DOHH2 (cell line): ENCODE data around the gene VPS9D1.

Experiments
- H3F3A ChIP-seq: fragments of 200-600 bp; sonication (generic), shearing (Covaris generic); 2 replicates; pipeline ENCODE4 v1.6.0; 2016; ENCODE audit warnings: antibody characterized with exemption, mild to moderate bottlenecking; ENCODE audit not compliant: control insufficient read depth, insufficient read depth
- H3K27ac ChIP-seq: fragments of 200-600 bp; sonication (generic); 2 replicates; pipeline ENCODE4 v1.5.1; 2014; ENCODE audit warnings: low read depth, mild to moderate bottlenecking, low read length, moderate library complexity
- H3K27me3 ChIP-seq: fragments of 200-600 bp; sonication (generic); 2 replicates; pipeline ENCODE4 v1.6.1; 2014; ENCODE audit warnings: mild to moderate bottlenecking, low read length, mixed read lengths; ENCODE audit not compliant: control insufficient read depth
- H3K36me3 ChIP-seq: fragments of 200-600 bp; sonication (generic); 2 replicates; pipeline ENCODE4 v1.6.1; 2014; ENCODE audit warnings: mild to moderate bottlenecking, low read length, moderate library complexity, mixed read lengths; ENCODE audit not compliant: control insufficient read depth
- H3K4me1 ChIP-seq: fragments of 200-600 bp; sonication (generic); 2 replicates; pipeline ENCODE4 v1.6.1; 2014; ENCODE audit warnings: mild to moderate bottlenecking, low read length, mixed read lengths; ENCODE audit not compliant: control insufficient read depth
- H3K4me2 ChIP-seq: fragments of 200-600 bp; sonication (generic); 2 replicates; pipeline ENCODE4 v1.6.0; 2014; ENCODE audit warnings: mild to moderate bottlenecking, low read length, moderate library complexity
- H3K4me3 ChIP-seq: fragments of 200-600 bp; sonication (generic); 2 replicates; pipeline ENCODE4 v1.5.1; 2014; ENCODE audit warnings: mild to moderate bottlenecking, low read length, mixed read lengths
- H3K79me2 ChIP-seq: fragments of 200-600 bp; sonication (generic); 2 replicates; pipeline ENCODE4 v1.6.1; 2014; ENCODE audit warnings: mild to moderate bottlenecking, low read length, mixed read lengths; ENCODE audit not compliant: control insufficient read depth
- H3K9me2 ChIP-seq: fragments of 200-600 bp; sonication (generic); replicated peaks from 2 replicates; pipeline ENCODE4 v1.6.1; 2014; ENCODE audit warnings: mild to moderate bottlenecking, low read length, mixed read lengths; ENCODE audit not compliant: control insufficient read depth
- H3K9me3 ChIP-seq: fragments of 200-600 bp; sonication (generic); 2 replicates; pipeline ENCODE4 v1.6.1; 2014; ENCODE audit warnings: antibody characterized with exemption, low read length, mixed read lengths; ENCODE audit not compliant: control insufficient read depth, insufficient read depth
- H4K20me1 ChIP-seq: fragments of 200-600 bp; sonication (generic); 2 replicates; pipeline ENCODE4 v1.6.0; 2014; ENCODE audit warnings: low read depth, mild to moderate bottlenecking, antibody characterized with exemption, low read length, moderate library complexity; ENCODE audit not compliant: control insufficient read depth, insufficient read depth
- EZH2phosphoT487 ChIP-seq: fragments of 200-600 bp; sonication (generic); IDR thresholded peaks from 2 replicates; pipeline ENCODE4 v1.6.1; 2017; ENCODE audit warnings: borderline replicate concordance, mild to moderate bottlenecking, antibody characterized with exemption, low read length, moderate library complexity, mixed read lengths
- TF ChIP-seq, protein P1 (sequence below): fragments of 200-600 bp; sonication (generic); IDR thresholded peaks from one replicate; pipeline ENCODE4 v1.5.1; 2014; ENCODE audit warnings: antibody characterized with exemption, mild to moderate bottlenecking, low read depth, low read length; ENCODE audit not compliant: poor library complexity, severe bottlenecking

Gene VPS9D1

DNA sequence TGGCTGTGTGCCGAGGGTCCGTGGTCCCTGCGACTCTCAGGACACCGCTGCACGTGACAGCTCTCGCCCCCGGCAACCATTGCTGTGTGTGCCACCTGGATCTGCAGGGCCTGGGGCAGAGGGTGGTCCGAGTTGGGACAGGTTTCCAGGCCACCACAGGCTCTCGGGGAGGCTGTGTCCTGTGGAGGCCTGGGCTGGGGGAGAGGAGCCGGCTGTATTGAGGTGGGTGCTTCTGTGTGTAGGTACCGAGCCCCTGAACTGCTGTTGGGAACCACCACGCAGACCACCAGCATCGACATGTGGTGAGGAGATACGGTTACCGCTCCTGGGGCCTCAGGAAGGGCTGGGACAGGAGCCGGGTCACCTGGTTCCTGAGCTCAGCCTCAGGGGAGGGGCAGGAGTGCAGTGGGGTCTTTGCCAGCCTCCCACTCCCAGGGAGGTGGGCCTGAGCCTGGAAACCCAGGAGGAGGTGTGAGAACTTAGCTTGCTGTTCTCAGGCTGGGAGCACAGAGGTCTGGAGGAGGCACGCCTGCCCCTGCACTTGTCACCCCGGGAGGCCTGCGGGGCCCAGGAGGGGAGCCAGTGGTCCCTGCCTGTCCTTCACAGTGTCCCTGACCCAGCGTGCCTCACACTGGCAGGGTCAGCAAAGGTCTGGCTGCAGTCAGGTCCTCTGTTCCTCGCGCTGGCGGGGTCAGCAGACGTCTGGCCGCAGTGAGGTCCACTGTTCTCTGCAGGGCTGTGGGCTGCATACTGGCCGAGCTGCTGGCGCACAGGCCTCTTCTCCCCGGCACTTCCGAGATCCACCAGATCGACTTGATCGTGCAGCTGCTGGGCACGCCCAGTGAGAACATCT lies 26.5 kb downstream of the VPS9D1 start:
- no peaks in the 10 kb centered on the region for H3K27me3 ChIP-seq
- H3K9me3 ChIP-seq: no peaks in the 10 kb centered on the region
- peaks cover 4% of the 10 kb centered on the region for H3K79me2 ChIP-seq
- no peaks in the 10 kb centered on the region for H3K9me2 ChIP-seq
- no peaks in the 10 kb centered on the region; the same call in 1 of the 2 replicates for H4K20me1 ChIP-seq
- H3K36me3 ChIP-seq: peaks cover 70% of the 10 kb centered on the region
- no peak overlapping the region for H3K4me3 ChIP-seq
- TF ChIP-seq, protein P1, sequence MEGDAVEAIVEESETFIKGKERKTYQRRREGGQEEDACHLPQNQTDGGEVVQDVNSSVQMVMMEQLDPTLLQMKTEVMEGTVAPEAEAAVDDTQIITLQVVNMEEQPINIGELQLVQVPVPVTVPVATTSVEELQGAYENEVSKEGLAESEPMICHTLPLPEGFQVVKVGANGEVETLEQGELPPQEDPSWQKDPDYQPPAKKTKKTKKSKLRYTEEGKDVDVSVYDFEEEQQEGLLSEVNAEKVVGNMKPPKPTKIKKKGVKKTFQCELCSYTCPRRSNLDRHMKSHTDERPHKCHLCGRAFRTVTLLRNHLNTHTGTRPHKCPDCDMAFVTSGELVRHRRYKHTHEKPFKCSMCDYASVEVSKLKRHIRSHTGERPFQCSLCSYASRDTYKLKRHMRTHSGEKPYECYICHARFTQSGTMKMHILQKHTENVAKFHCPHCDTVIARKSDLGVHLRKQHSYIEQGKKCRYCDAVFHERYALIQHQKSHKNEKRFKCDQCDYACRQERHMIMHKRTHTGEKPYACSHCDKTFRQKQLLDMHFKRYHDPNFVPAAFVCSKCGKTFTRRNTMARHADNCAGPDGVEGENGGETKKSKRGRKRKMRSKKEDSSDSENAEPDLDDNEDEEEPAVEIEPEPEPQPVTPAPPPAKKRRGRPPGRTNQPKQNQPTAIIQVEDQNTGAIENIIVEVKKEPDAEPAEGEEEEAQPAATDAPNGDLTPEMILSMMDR: no peak
- no peak for TF ChIP-seq EZH2phosphoT487
- no peak overlapping the region for H3K27ac ChIP-seq
- H3K4me2 ChIP-seq: no peak overlapping the region
- H3F3A ChIP-seq: peaks cover 3% of the 10 kb centered on the region; the same call in 1 of the 2 replicates
- peaks cover 15% of the 10 kb centered on the region for H3K4me1 ChIP-seq

DNA sequence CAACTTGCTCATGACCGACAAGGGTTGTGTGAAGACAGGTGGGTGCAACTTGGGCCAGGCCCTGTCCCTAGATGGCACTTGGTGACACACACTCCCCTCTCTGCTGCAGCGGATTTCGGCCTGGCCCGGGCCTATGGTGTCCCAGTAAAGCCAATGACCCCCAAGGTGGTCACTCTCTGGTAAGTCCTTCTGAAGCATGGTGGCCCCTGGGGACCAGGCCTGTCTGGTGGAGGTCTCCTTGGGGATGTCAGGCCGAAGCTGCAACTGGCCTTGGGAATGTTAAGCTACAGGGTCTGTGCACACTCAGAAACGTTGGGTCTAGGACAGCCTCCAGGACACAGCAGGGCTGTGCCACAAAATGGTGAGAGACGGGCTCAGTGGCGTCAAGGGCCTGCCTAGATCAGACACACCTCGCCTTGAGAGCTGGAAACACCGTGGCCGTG lies 27.4 kb downstream of the VPS9D1 start:
- Histone ChIP-seq H3K79me2 (peaks cover 13% of the 10 kb centered on the region), H3K4me1 (peaks cover 17% of the 10 kb centered on the region), H3K9me2 (no peaks in the 10 kb centered on the region), H3K9me3 (no peaks in the 10 kb centered on the region), H3F3A (no peaks in the 10 kb centered on the region), H3K4me3 (no peak overlapping the region), H3K4me2 (no peak overlapping the region), H3K27me3 (no peaks in the 10 kb centered on the region), H3K27ac (no peak overlapping the region), H3K36me3 (peaks cover 78% of the 10 kb centered on the region), H4K20me1 (no peaks in the 10 kb centered on the region)
- TF ChIP-seq, protein P1: no peak
- no peak for TF ChIP-seq EZH2phosphoT487

DNA sequence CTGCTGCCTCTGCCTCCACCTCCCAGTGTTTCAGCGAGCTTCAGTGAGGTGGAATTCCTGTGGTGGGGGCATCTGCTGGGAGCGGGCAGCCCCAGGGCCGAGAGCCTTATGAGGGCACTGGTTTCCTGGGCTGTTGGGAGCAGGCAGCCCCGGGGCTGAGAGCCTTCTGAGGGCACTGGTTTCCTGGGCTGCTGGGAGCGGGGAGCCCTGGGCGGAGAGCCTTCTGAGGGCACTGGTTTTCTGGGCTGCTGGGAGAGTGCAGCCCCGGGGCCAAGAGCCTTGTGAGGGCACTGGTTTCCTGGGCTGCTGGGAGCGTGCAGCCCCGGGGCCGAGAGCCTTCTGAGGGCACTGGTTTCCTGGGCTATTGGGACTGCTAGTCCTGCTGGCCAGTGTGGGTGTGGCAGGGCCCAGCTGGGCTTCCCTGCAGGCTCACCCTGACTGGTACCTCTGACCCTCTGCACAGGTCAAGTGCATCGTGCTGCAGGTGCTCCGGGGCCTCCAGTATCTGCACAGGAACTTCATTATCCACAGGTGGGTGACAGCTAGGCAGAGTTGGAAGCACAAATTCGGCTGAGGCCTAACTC lies 28.6 kb downstream of the VPS9D1 start:
- H3K27ac ChIP-seq: no peak overlapping the region
- TF ChIP-seq, protein P1: no peak
- TF ChIP-seq EZH2phosphoT487: no peak
- H3F3A ChIP-seq: no peaks in the 10 kb centered on the region
- H3K9me3 ChIP-seq: no peaks in the 10 kb centered on the region
- no peaks in the 10 kb centered on the region for H3K27me3 ChIP-seq
- H3K36me3 ChIP-seq: peaks cover 87% of the 10 kb centered on the region
- H4K20me1 ChIP-seq: no peaks in the 10 kb centered on the region
- peaks cover 25% of the 10 kb centered on the region for H3K79me2 ChIP-seq
- H3K9me2 ChIP-seq: no peaks in the 10 kb centered on the region
- H3K4me3 ChIP-seq: no peak overlapping the region
- peaks cover 30% of the 10 kb centered on the region for H3K4me1 ChIP-seq
- H3K4me2 ChIP-seq: no peak overlapping the region
